Inferior parietal cortex (tissue), 1 donor: ENCODE results near the gene TCAIM.

ENCODE experiments used
- DNase-seq: peaks from one replicate; pipeline ENCODE4 v3.0.0-alpha.2; 2016; ENCODE audit errors: extremely low spot score

Gene TCAIM

GRCh38 chr3:44444896-44445691, 106.5 kb downstream of the TCAIM start:
- DNase-seq, result no peak

- DNase-seq, result no peak
Measured at GRCh38 chr3:44445786-44446185, 107.2 kb downstream of the TCAIM start.

GRCh38 chr3:44446929-44447328, 108.4 kb downstream of the TCAIM start:
- DNase-seq, result no peak

DNA sequence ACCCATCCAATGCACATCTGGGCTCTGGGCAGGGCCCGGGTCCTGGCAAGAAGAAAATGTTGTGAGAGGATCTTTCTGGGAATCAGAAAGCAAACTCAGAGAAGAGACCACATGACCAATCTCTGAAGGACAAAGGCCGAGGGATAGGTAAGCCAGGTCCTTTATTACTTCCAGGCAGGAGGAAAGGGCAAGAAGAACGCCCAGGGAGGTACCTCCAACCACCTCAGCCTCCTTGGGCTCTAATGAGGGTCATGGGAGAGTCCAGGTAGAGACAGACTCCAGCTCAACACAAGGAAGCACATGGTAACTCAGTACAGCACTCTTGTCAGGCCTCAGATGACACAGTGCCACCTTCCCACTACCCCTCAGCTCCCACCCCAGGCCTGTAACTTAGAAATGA, 112.9 kb downstream of the TCAIM start:
- DNase-seq, result no peak

DNA sequence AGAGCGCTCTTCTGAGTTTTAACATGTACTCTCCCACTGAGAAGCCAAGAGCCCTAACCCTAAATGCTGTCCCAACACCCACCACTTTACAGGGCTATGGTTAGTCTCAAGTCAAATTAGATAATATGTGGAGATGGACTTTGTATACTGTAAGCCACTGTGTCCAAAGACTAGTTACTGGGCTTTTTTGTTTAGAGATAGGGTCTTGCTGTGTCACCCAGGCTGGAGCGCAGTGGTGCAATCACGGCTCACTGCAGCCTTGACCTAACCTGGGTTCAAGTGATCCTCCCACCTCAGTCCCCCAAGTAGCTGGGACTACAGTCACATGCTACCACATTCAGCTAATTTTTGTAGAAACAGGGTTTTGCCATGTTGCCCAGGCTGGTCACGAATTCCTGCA, 115.7 kb downstream of the TCAIM start:
- no peak for DNase-seq

GRCh38 chr3:44455318-44455717, 116.8 kb downstream of the TCAIM start:
- no peak for DNase-seq
